ENCODE measurements around the gene ANKS6. TPM values are rescaled to one million over a fixed set of nuclear protein-coding genes. Genes with fewer than 3 reads are reported as not detected.

The ANKS6 gene
- total and polyA plus RNA-seq, 2 of the 4 experiments (the other 2 are of a cell fraction) = 9.0 to 23.6 TPM

GRCh38 chr9:98701576-98701975 is 94.8 kb downstream of the ANKS6 start:
- Histone ChIP-seq H3K79me1 (ENCODE audit: low read depth in 1 of 2, low read length in 2 of 2) (peaks cover 23 to 48% of the 10 kb centered on the region in 2 experiments), H2AK9ac (replicated peaks; ENCODE audit: low read depth, low read length, poor library complexity) (no peak overlapping the region), H2BK5ac (ENCODE audit: low read depth, low read length, poor library complexity, severe bottlenecking) (no peak overlapping the region), H3K14ac (replicated peaks; ENCODE audit: low read depth, low read length) (no peak overlapping the region), H3K4ac (ENCODE audit: low read depth, low read length) (no peak overlapping the region), H3K23ac (ENCODE audit: low read depth, low read length) (no peak overlapping the region), H3K4me1 (ENCODE audit: control insufficient read depth, insufficient read depth, low read length) (peaks cover 2% of the 10 kb centered on the region; the same call in 1 of the 2 replicates), H3K56ac (ENCODE audit: extremely low read depth, insufficient read depth, low read length) (no peak overlapping the region), H3K36me3 (ENCODE audit: control insufficient read depth, insufficient read depth, low read length) (no peaks in the 10 kb centered on the region), H2BK120ac (ENCODE audit: low read depth, low read length) (no peak overlapping the region), H4K5ac (ENCODE audit: low read depth, low read length) (no peak overlapping the region), H3K27me3 (ENCODE audit: control insufficient read depth, insufficient read depth, low read length) (peaks cover 2% of the 10 kb centered on the region), H3K9ac (ENCODE audit: low read depth, low read length) (no peak overlapping the region), H3K4me2 (ENCODE audit: low read depth, low read length) (no peak overlapping the region), H3K27ac (ENCODE audit: insufficient read depth, low read length) (no peak overlapping the region), H3K9me3 (ENCODE audit: control insufficient read depth, insufficient read depth, low read length) (peaks cover 4% of the 10 kb centered on the region; the same call in 1 of the 2 replicates), H2AFZ (replicated peaks; ENCODE audit: low read length, poor library complexity) (no peak overlapping the region), H4K8ac (ENCODE audit: low read depth in 2 of 2, low read length in 2 of 2) (no peak overlapping the region), H4K20me1 (ENCODE audit: insufficient read depth, low read length) (peaks cover 8% of the 10 kb centered on the region), H3K18ac (ENCODE audit: low read depth, low read length) (no peak overlapping the region), H2BK20ac (ENCODE audit: low read depth, low read length) (no peak overlapping the region), H4K91ac (ENCODE audit: insufficient read depth, low read depth, low read length) (no peak overlapping the region), H3K4me3 (ENCODE audit: insufficient read depth, low read depth, low read length) (no peak overlapping the region), H2BK15ac (ENCODE audit: low read depth, low read length) (no peak overlapping the region), H3K9me1 (ENCODE audit: insufficient read depth, low read length) (peaks cover 3% of the 10 kb centered on the region; the same call in 1 of the 2 replicates), H2AK5ac (ENCODE audit: low read depth, low read length) (no peak overlapping the region)
- TF ChIP-seq, protein P1, sequence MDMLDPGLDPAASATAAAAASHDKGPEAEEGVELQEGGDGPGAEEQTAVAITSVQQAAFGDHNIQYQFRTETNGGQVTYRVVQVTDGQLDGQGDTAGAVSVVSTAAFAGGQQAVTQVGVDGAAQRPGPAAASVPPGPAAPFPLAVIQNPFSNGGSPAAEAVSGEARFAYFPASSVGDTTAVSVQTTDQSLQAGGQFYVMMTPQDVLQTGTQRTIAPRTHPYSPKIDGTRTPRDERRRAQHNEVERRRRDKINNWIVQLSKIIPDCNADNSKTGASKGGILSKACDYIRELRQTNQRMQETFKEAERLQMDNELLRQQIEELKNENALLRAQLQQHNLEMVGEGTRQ (IDR thresholded peaks at IDR 0.05; ENCODE audit: low read depth, low read length) = no peak
- no peak for TF ChIP-seq SMC3 (IDR thresholded peaks at IDR 0.05; ENCODE audit: low read depth, low read length)
- TF ChIP-seq RFX5 (IDR thresholded peaks at IDR 0.05; ENCODE audit: low read depth, low read length) = no peak
- TF ChIP-seq POLR2A (IDR thresholded peaks at IDR 0.05; ENCODE audit: low read depth, low read length) = no peak
- TF ChIP-seq CHD1 (IDR thresholded peaks at IDR 0.05; ENCODE audit: low read depth, low read length) = no peak
- no peak for TF ChIP-seq RAD21 (IDR thresholded peaks at IDR 0.05; ENCODE audit: low read length)
- DNase-seq (no peak), ATAC-seq (ENCODE audit: low read depth) (no peak)
- ChIA-PET CTCF (no interaction called here), POLR2A (ENCODE audit: unreplicated experiment) (no interaction called here)
- intact Hi-C loops (cut with micrococcal nuclease) = loop anchor here (10.0 kb wide), 2 partner anchors 97 to 127 kb away; no protein-coding TSS in a partner anchor
- dilution Hi-C loops (cut with HindIII; ENCODE audit: low sequenced_read_pairs, unreplicated experiment) = no loop called here
- no TSS peak for BruUV-seq (replicated peaks)
- in situ Hi-C loops (cut with MboI; ENCODE audit: low sequenced_read_pairs) = no loop called here
- 83% methylated on average over 1 of the region's 7 CpGs; no CpG with 5 or more reads in 1 of the 2 experiments for WGBS, 2 experiments (ENCODE audit: extremely low coverage in 2 of 2, insufficient read length in 1 of 2)

Data from IMR-90 (cell line).